Adrenal gland (tissue), 5 donors: ENCODE data around the gene GNLY.

Source experiments
- CTCF ChIP-seq, 6 experiments: fragments of 450-650 bp in 4 of 6; fragments of 200-600 bp in 2 of 6; sonication (generic) in 1 of 6; IDR thresholded peaks; 1 replicate in 5 of 6; 2 replicates in 1 of 6; pipeline versions ENCODE4 v1.5.1 to v1.8.0; 2016 to 2021; ENCODE audit warnings: antibody characterized with exemption in 6 of 6, mild to moderate bottlenecking in 2 of 6, moderate library complexity in 1 of 6
- POLR2A ChIP-seq, 2 donors: fragments of 450-650 bp; IDR thresholded peaks; one replicate each; pipeline ENCODE4 v1.6.1; 2017; ENCODE audit warnings: antibody characterized with exemption in 2 of 2, mild to moderate bottlenecking in 2 of 2, moderate library complexity in 1 of 2
- donor health status: DM: no; HTN: no; CAD: no.

- no peak for TF ChIP-seq CTCF (IDR thresholded peaks at IDR 0.05)
- no peak for TF ChIP-seq POLR2A (IDR thresholded peaks at IDR 0.05)
Measured at GRCh38 chr2:85717308-85718008, 23.3 kb downstream of the GNLY start.
